Naive thymus-derived CD8-positive, alpha-beta T cell (primary cell): ENCODE data around the gene MYH13. TPM values are rescaled to one million over a fixed set of nuclear protein-coding genes. Genes with fewer than 3 reads are reported as not detected.
A peak's percentile ranks its signal among the peaks of the same experiment; 100 is the strongest.

Source experiments
- ATAC-seq, 2 donors: fragments of 150-1000 bp; cut with Tn5 transposase in 1 of 2; sonication (Bioruptor Pico), chemical (Tn5 transposase) in 1 of 2; 1 replicate in 1 of 2; 2 replicates in 1 of 2; pipeline ENCODE4 v1.10.0; 2021; ENCODE audit warnings: mild to moderate bottlenecking in 2 of 2, moderate library complexity in 2 of 2
- POLR2A ChIA-PET: fragments of 350-600 bp; sonication (Branson Sonifier 250); formaldehyde crosslinking; loops from one replicate; lab custom pipeline; 2021; ENCODE audit warnings: antibody characterized with exemption; lab: Charles Lee
- DNase-seq, 10 donors: peaks; one replicate each; pipeline versions ENCODE4 v3.0.0 to v3.0.0-alpha.2; 2020 to 2022
- H3K27ac Mint-ChIP-seq, 10 donors: one replicate each; pipeline ENCODE4 v1.8.0; 2020 to 2022; ENCODE audit warnings: mild to moderate bottlenecking in 10 of 10, mixed read lengths in 10 of 10, moderate library complexity in 4 of 10, inconsistent platforms in 1 of 10
- H3K27me3 Mint-ChIP-seq, 5 donors: one replicate each; pipeline ENCODE4 v1.8.0; 2021 to 2022; ENCODE audit warnings: mixed read lengths in 5 of 5
- H3K36me3 Mint-ChIP-seq, 3 donors: one replicate each; pipeline ENCODE4 v1.8.0; 2020 to 2022; ENCODE audit warnings: mixed read lengths in 3 of 3, mild to moderate bottlenecking in 2 of 3, inconsistent platforms in 1 of 3
- H3K4me1 Mint-ChIP-seq, 4 donors: one replicate each; pipeline ENCODE4 v1.8.0; 2021 to 2022; ENCODE audit warnings: mixed read lengths in 4 of 4
- H3K4me3 Mint-ChIP-seq, 10 donors: one replicate each; pipeline ENCODE4 v1.8.0; 2020 to 2022; ENCODE audit warnings: mild to moderate bottlenecking in 10 of 10, mixed read lengths in 10 of 10, moderate library complexity in 6 of 10, inconsistent platforms in 1 of 10
- H3K9me3 Mint-ChIP-seq, 9 donors: one replicate each; pipeline ENCODE4 v1.8.0; 2020 to 2022; ENCODE audit warnings: mixed read lengths in 9 of 9, mild to moderate bottlenecking in 3 of 9, inconsistent platforms in 1 of 9, moderate library complexity in 1 of 9
- polyA plus RNA-seq, 3 donors: library from polyadenylated mRNA; unstranded; fragments of 300-500 nt; fragmentation: Illumina TruSeq; gene quantifications; one replicate each; pipeline ENCODE4 v1.2.3, GENCODE V29; 2021
- total RNA-seq, 8 experiments: library from RNA in 2 of 8; stranded (reverse) in 2 of 8; gene quantifications; one replicate each; pipeline ENCODE4 v1.2.3 and lab custom pipeline; 2021 to 2026

Gene MYH13
- not detected for total RNA-seq
- not detected for polyA plus RNA-seq
- 0 reads per million in 6 experiments for total RNA-seq (lab: John Stamatoyannopoulos, UW)

DNA sequence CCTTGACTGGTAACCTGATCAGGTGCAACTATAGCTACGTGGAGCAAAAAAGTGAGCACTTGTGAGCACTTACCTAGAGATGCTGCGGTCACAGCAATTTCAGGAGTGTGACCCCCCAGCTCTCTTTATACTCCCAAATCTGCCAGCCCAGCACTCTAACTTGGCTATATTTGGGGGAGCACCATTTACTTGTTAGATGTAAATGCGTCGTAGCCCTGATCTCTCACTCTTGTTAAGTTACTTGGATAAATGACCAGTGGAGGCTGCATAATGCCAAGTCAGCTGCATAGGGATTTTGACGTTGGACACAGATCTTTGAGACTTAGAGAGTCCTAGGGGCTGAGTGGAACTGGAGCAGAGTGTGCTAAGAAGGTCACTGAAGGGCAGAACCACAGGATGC, at the start of gene MYH13:
TSS of gene MYH13 (minus strand) at position 101 of the 400 bp plus-strand sequence. CDS start 8,476 bp downstream, outside the sequence.
- Mint-ChIP-seq H3K27me3 (peaks cover 3 to 42% (median 7%) of the 10 kb centered on the region in 5 donors), H3K4me3 (no peak within 1 kb of the TSS), H3K9me3 (no peaks in the 10 kb centered on the region), H3K27ac (no peak within 1 kb of the TSS), H3K4me1 (peaks cover 0 to 2% (median 0%) of the 10 kb centered on the region in 4 donors), H3K36me3 (no peaks in the 10 kb centered on the region)
- no peak for ATAC-seq
- DNase-seq: no peak
- POLR2A ChIA-PET: no interaction called here

DNA sequence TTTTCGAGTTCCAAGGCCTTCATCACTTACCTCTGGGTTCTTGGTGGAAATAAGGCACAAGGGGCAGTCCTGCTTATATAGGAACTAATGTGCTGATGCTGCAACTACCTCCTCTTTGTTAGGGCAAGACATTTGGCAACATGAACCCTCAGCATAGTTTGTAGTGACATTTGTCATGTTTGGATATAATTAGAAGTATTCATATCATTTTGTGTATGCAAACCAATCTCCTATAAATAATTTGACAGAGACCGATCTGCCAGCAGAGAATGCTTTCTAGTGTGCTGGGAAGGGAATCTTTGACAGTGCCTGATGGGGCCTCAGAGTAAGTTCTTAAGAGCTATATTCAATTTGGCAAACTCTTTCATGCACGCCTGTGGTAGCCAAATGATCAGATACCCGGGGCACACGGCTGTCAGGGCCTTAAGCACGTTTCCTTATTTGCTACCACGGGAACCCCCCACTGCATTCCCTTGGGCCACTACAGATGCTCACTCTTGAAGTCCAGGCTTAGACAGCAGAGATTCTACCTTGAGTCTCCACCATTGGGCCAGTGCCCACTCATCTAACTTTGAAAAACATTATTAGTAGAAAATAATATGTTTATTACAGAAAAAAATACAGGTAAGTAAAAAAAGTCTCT, 49.2 kb upstream of the MYH13 start, which contains the start of gene MYH8:
TSS of gene MYH8 (minus strand) at position 51 of the 643 bp plus-strand sequence. CDS start 1,723 bp downstream, outside the sequence.
- peak within 1 kb of the TSS in 1 of 10 donors; percentile 49 for H3K27ac Mint-ChIP-seq
- ATAC-seq (no peak), DNase-seq (no peak)
- H3K27me3 Mint-ChIP-seq: peaks cover 0 to 13% (median 4%) of the 10 kb centered on the region in 5 donors
- H3K4me3 Mint-ChIP-seq: no peak within 1 kb of the TSS
- POLR2A ChIA-PET: no interaction called here
- peaks cover 0 to 2% (median 0%) of the 10 kb centered on the region in 9 donors for H3K9me3 Mint-ChIP-seq
- no peaks in the 10 kb centered on the region for H3K4me1 Mint-ChIP-seq
- H3K36me3 Mint-ChIP-seq: no peaks in the 10 kb centered on the region

DNA sequence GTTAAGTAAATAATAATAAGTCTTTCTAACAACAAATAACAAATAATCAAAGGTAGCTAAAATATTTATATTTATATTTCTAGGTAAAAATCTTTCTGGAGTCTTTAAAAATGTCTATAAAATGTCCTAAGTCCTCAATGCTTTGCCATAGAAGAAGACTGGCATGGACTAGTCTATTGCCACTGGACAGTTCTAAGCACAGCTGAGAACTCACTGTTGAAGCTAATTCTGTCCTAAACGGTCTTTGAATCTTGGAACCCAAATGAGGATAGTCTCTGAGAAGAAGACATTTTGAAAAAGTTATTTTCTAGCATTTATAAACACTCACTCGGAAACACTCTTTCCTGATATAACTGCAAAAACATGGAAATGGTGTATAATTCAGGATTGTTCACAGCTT, 48.4 kb upstream of the MYH13 start:
- ATAC-seq (no peak), DNase-seq (no peak)
- Mint-ChIP-seq H3K4me1 (no peaks in the 10 kb centered on the region), H3K27me3 (peaks cover 0 to 6% (median 1%) of the 10 kb centered on the region in 5 donors), H3K4me3 (no peak overlapping the region), H3K27ac (no peak overlapping the region), H3K9me3 (peaks cover 0 to 2% (median 0%) of the 10 kb centered on the region in 9 donors), H3K36me3 (no peaks in the 10 kb centered on the region)
- POLR2A ChIA-PET: no interaction called here

DNA sequence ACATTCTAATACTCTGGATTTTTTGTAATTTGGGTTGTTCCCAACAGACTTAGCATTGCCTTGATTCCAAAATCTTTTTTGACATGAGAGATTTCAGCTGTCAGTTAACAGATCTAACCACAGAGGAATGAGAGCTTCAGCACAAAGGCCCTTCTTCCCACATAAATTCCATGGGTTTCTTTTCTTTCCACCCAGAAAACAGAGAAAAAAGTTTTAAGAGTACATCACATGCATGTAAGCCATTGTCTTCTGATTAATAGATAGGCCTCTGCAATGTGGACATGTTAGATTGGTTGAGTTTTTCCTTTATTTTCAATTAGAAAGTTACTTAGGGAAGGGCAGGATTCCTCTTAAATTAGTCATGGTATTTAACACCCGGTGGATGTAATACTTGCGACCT, 48.0 kb upstream of the MYH13 start:
- ATAC-seq (no peak), DNase-seq (no peak)
- Mint-ChIP-seq H3K27me3 (peaks cover 0 to 10% (median 1%) of the 10 kb centered on the region in 5 donors), H3K9me3 (peaks cover 0 to 2% (median 0%) of the 10 kb centered on the region in 9 donors), H3K4me3 (no peak overlapping the region), H3K27ac (peak overlapping the region in 1 of 10 donors; percentile 49), H3K36me3 (no peaks in the 10 kb centered on the region), H3K4me1 (no peaks in the 10 kb centered on the region)
- POLR2A ChIA-PET: no interaction called here

DNA sequence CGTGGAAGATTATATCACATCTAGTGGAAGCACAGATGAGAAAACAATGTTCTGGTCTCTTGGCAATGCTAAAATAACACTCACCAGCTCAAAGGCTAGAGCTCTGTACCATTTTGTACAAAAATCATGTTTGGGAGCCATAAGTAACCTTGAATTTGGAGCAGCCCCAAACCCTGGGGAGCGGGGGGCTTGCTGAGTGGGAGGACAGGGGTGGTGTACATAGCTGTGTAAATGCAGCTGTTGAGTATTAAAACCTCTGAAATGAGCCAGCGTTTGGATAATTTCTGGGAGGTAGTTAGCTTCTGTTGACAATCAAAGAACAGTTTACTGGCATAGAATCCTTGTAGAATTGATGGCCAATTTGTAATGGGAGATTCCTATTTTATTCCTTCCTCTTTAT, 44.6 kb upstream of the MYH13 start:
- Mint-ChIP-seq H3K27ac (no peak overlapping the region), H3K4me1 (no peaks in the 10 kb centered on the region), H3K9me3 (no peaks in the 10 kb centered on the region), H3K27me3 (peaks cover 2 to 14% (median 5%) of the 10 kb centered on the region in 5 donors), H3K36me3 (no peaks in the 10 kb centered on the region), H3K4me3 (no peak overlapping the region)
- DNase-seq: no peak
- POLR2A ChIA-PET: no interaction called here
- no peak for ATAC-seq

DNA sequence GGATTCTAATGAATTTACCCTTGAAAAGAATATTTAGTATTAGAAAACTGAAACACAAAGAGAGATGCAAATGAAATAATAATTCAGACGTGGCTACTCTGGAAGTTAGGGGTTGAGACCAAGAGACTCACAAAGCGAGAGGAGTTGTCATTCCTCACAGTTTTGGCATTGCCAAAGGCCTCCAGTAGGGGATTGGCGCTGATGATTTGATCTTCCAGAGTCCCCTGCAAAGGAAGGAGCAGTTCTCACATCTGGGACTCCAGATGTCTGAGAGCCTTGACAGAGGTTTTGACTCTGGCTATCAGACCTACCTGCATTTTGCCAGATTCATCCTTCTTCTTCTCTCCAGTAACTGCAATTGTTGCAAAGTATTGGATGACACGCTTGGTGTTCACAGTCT, 42.4 kb upstream of the MYH13 start:
- no peaks in the 10 kb centered on the region for H3K9me3 Mint-ChIP-seq
- ATAC-seq: no peak
- no peaks in the 10 kb centered on the region for H3K36me3 Mint-ChIP-seq

DNA sequence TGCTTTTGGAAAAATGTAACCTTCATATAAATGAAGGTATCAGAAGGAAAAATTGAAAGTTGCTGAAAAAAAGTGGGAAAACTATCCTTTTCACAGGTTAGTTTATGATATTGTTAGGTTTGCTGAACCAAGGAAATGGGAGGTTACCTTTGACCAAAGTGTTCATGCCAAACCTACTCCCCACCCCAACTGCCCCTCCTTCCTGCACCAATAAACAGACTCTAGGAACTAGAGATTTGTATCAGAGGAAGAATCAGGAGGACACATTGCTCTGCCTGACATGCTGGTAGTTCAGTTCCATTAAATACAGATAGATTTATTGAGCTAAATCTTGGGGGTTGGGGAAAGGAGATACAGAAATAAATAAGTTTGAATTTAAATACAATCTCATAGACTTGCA, 30.8 kb upstream of the MYH13 start:
- POLR2A ChIA-PET: no interaction called here

More for the DNA sequence above, 42.4 kb upstream of the MYH13 start:
- Mint-ChIP-seq H3K4me3 (no peak overlapping the region), H3K27ac (no peak overlapping the region), H3K27me3 (peaks cover 2 to 14% (median 10%) of the 10 kb centered on the region in 5 donors), H3K4me1 (no peaks in the 10 kb centered on the region)
- POLR2A ChIA-PET: no interaction called here
- DNase-seq: no peak

DNA sequence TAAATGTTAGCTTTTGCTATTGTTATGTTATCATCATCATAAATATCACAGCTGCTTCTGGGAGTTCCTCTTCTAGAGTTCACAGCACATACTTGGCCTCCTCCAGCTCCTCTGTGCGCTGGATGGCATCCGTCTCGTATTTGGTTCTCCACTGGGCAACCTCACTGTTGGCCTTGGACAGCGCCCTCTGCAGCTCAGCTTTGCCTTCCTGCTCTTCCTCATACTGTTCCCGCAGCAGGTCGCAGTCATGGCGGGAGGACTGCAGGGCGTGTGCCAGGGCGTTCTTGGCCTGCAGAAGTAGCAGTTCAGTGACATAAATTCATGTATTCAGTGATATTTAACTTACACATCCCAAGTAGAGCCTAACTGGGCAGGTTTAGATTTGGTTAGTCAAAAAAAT, 25.5 kb upstream of the MYH13 start:
- POLR2A ChIA-PET: no interaction called here
- ATAC-seq (no peak), DNase-seq (no peak)
- peaks cover 8 to 29% (median 15%) of the 10 kb centered on the region in 5 donors for H3K27me3 Mint-ChIP-seq
- no peak overlapping the region for H3K27ac Mint-ChIP-seq
- H3K4me3 Mint-ChIP-seq: no peak overlapping the region
- no peaks in the 10 kb centered on the region for H3K36me3 Mint-ChIP-seq
- H3K4me1 Mint-ChIP-seq: no peaks in the 10 kb centered on the region
- no peaks in the 10 kb centered on the region for H3K9me3 Mint-ChIP-seq

More for the DNA sequence above, 30.8 kb upstream of the MYH13 start:
- ATAC-seq (no peak), DNase-seq (no peak)
- Mint-ChIP-seq H3K27ac (no peak overlapping the region), H3K36me3 (no peaks in the 10 kb centered on the region), H3K4me3 (no peak overlapping the region), H3K27me3 (peaks cover 2 to 21% (median 12%) of the 10 kb centered on the region in 5 donors), H3K9me3 (no peaks in the 10 kb centered on the region), H3K4me1 (no peaks in the 10 kb centered on the region)

DNA sequence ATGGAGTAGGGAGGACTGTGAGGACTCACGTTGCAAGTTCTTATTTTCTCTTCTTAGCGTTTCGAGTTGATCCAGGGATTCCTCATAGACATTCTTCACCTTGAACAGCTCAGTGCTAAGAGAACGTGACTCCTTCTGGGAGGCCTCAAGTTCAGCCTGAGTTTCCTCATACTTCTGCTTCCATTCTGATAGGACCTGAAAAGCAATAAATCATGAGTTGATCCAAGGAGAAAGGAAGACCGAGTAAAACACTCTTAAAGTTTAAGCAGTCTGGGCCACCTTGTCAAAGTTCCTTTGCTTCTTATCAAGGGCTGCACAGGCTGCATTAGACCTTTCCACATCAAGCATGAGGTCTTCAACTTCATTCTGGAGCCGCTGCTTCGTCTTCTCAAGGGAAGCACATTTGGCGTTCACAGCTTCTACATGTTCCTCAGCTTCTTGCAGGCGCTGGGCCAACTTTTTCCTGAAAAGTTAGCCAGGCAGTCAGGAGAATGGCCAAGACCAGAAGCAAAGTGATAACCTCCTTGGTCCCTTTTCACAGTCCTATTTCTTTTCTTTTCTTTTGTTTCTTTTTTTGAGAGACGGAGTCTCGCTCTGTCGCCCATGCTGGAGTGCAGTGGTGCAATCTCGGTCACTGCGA, 23.8 kb upstream of the MYH13 start:
- Mint-ChIP-seq H3K36me3 (no peaks in the 10 kb centered on the region), H3K27ac (no peak overlapping the region), H3K4me3 (no peak overlapping the region), H3K9me3 (no peaks in the 10 kb centered on the region), H3K4me1 (no peaks in the 10 kb centered on the region), H3K27me3 (peaks cover 8 to 29% (median 21%) of the 10 kb centered on the region in 5 donors)
- POLR2A ChIA-PET: no interaction called here
- ATAC-seq (no peak), DNase-seq (no peak)

DNA sequence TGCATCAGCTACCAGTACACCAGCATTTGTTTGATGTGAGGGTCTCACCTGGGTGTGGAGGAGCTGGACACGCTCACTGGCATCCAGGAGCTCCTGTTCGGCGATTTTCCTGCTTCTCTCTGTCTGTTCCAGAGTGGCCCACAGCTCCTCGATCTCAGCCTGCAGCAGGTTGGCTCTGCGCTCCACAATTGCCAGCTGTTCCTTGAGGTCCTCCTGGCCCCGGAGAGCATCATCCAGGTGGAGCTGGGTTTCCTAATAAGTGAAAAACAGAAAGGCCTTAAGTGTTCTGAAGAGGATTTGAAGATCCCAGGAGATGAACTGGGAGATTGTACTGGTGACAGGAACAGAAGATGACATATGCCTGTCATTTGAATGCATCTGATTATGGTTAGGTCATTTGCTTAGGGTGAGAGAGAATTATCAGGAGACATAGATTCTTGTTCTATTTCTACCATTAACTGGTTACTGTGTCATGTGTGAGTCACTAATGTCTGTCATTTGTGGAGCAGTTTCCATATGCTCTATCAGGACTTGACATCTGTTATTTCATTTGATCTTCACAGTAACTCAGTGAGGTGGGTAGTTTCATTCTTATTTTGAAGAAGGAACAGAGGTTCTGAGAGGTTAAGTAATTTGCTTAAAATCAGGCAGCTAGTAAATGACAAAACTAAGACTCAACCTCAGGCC, 21.5 kb upstream of the MYH13 start:
- Mint-ChIP-seq H3K27me3 (peaks cover 13 to 25% (median 15%) of the 10 kb centered on the region in 5 donors), H3K36me3 (no peaks in the 10 kb centered on the region), H3K4me1 (no peaks in the 10 kb centered on the region), H3K4me3 (no peak overlapping the region), H3K27ac (no peak overlapping the region), H3K9me3 (no peaks in the 10 kb centered on the region)
- DNase-seq (no peak), ATAC-seq (no peak)
- POLR2A ChIA-PET: no interaction called here

DNA sequence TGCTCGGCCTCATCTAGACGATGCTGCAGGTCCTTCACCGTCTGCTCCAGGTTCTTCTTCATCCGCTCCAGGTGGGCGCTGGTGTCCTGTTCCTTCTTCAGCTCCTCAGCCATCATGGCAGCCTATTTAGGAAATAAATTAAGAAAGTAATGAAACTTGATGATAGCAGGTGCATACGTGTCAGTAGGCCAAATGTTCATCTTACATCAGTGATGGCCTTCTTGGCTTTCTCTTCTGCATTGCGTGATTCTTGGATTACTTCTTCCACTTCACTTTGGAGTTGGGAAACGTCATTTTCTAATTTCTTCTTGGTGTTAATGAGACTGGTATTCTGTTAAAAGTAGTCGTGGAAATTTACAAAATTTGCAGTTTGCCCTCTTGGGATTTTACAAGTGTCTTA, 20.1 kb upstream of the MYH13 start:
- POLR2A ChIA-PET: no interaction called here
- no peaks in the 10 kb centered on the region for H3K4me1 Mint-ChIP-seq
- no peak overlapping the region for H3K4me3 Mint-ChIP-seq
- peaks cover 14 to 30% (median 16%) of the 10 kb centered on the region in 5 donors for H3K27me3 Mint-ChIP-seq
- H3K9me3 Mint-ChIP-seq: no peaks in the 10 kb centered on the region
- no peak overlapping the region for H3K27ac Mint-ChIP-seq
- DNase-seq (no peak), ATAC-seq (no peak)
- no peaks in the 10 kb centered on the region for H3K36me3 Mint-ChIP-seq

DNA sequence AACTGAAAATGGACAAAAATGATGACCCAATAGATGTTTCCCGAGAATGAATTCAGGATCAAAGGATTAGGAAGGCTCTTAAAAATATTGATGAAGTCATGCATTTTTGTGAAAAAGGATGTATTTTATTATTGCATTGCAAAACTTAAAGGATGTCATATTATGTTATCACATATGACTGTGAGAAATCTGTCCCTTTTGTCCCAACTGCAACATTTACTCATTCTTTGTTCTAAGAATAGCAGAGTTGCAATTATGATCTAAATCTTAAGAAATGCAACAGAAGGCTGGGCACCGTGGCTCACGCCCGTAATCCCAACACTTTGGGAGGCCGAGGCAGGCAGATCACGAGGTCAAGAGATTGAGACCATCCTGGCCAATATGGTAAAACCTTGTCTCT, 13.1 kb upstream of the MYH13 start:
- H3K27ac Mint-ChIP-seq: no peak overlapping the region
- ATAC-seq (no peak), DNase-seq (no peak)
- peaks cover 6 to 22% (median 8%) of the 10 kb centered on the region in 5 donors for H3K27me3 Mint-ChIP-seq
- POLR2A ChIA-PET: no interaction called here
- peaks cover 0 to 4% (median 0%) of the 10 kb centered on the region in 9 donors for H3K9me3 Mint-ChIP-seq
- no peaks in the 10 kb centered on the region for H3K4me1 Mint-ChIP-seq
- H3K36me3 Mint-ChIP-seq: no peaks in the 10 kb centered on the region
- H3K4me3 Mint-ChIP-seq: no peak overlapping the region

DNA sequence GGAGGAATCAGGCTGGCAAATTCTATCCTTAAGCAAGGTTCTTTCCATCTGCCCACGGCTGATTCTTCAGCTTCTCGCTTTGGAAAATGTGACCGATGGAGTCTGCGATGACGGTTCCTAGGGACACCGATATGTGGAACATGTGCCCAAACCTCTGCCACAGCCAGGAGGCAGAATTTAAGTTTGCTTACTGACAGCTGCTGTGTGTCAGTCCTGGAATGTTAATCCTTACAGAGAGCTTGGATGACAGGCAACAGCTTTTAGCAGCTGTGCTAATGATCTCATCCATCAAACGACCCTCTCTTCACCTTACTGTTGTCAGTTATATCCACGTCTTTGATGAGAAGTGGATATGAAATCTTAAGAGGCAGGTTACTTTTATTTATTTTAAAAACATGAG, 11.4 kb upstream of the MYH13 start:
- Mint-ChIP-seq H3K4me1 (no peaks in the 10 kb centered on the region), H3K27me3 (peaks cover 2 to 10% (median 6%) of the 10 kb centered on the region in 5 donors), H3K27ac (no peak overlapping the region), H3K36me3 (no peaks in the 10 kb centered on the region), H3K4me3 (no peak overlapping the region), H3K9me3 (peaks cover 0 to 4% (median 0%) of the 10 kb centered on the region in 9 donors)
- POLR2A ChIA-PET: no interaction called here
- ATAC-seq (no peak), DNase-seq (no peak)
